K562 (cell line): ENCODE results near the gene TARM1. TPM values are rescaled to one million over a fixed set of nuclear protein-coding genes. Genes with fewer than 3 reads are reported as not detected.

ENCODE experiments used
- ATF1 ChIP-seq, 2 experiments: fragments of 450-650 bp in 1 of 2; IDR thresholded peaks; 2 replicates each; pipeline ENCODE4 v1.6.1; 2016; ENCODE audit warnings: missing compliant biosample characterization in 1 of 2, missing genetic modification characterization in 1 of 2
- CBX5 ChIP-seq: IDR thresholded peaks from 2 replicates; pipeline ENCODE4 v1.6.1; 2014; ENCODE audit warnings: low read depth, borderline replicate concordance
- E2F3 ChIP-seq: fragments of 250-450 bp; sonication (Bioruptor Pico); IDR thresholded peaks from 2 replicates; pipeline ENCODE4 v1.4.0; 2020; ENCODE audit warnings: mild to moderate bottlenecking
- GABPB2 ChIP-seq: fragments of 250-450 bp; sonication (Bioruptor Pico); conservative IDR thresholded peaks from 2 replicates; pipeline ENCODE4 v1.5.1; 2021; ENCODE audit warnings: mild to moderate bottlenecking
- GTF2A2 ChIP-seq: IDR thresholded peaks from 2 replicates; pipeline ENCODE4 v1.6.1; 2016; ENCODE audit warnings: mild to moderate bottlenecking, missing genetic modification characterization, missing compliant biosample characterization
- GTF3C2 ChIP-seq: IDR thresholded peaks from 3 replicates; pipeline ENCODE4 v1.6.1; 2011; ENCODE audit warnings: borderline replicate concordance, mild to moderate bottlenecking, moderate library complexity; ENCODE audit not compliant: insufficient read length; ENCODE audit errors: extremely low read depth
- HDGF ChIP-seq: fragments of 450-650 bp; IDR thresholded peaks from 2 replicates; pipeline ENCODE4 v1.6.1; 2016
- IRF1 ChIP-seq: sonication (generic); formaldehyde crosslinking; IDR thresholded peaks from 2 replicates; pipeline ENCODE4 v1.8.0; 2022; ENCODE audit warnings: missing genetic modification reagents, mild to moderate bottlenecking, borderline replicate concordance
- KAT2B ChIP-seq: IDR thresholded peaks from one replicate; pipeline ENCODE4 v1.6.1; 2012; ENCODE audit warnings: low read depth, mild to moderate bottlenecking, control low read depth, inconsistent platforms, low read length, moderate library complexity
- KLF10 ChIP-seq: fragments of 250-450 bp; sonication (Bioruptor Pico); IDR thresholded peaks from 2 replicates; pipeline ENCODE4 v1.6.1; 2021; ENCODE audit warnings: matching md5 sums
- RERE ChIP-seq: sonication (generic); formaldehyde crosslinking; IDR thresholded peaks from 2 replicates; pipeline ENCODE4 v1.8.0; 2023; ENCODE audit warnings: missing genetic modification reagents, mild to moderate bottlenecking, borderline replicate concordance
- SAP30 ChIP-seq: fragments of 200-600 bp; sonication (generic); IDR thresholded peaks from 2 replicates; pipeline ENCODE4 v1.6.1; 2012; ENCODE audit warnings: borderline replicate concordance, low read depth, mild to moderate bottlenecking, moderate library complexity, low read length, control low read depth, inconsistent platforms; ENCODE audit not compliant: insufficient read depth, poor library complexity, severe bottlenecking
- SNRNP70 ChIP-seq: fragments of 200-400 bp; formaldehyde crosslinking; optimal IDR thresholded peaks from 2 replicates; pipeline ENCODE3; 2017; ENCODE audit warnings: low read depth, low read length
- SRF ChIP-seq, 2 experiments: fragments of 250-450, 450-650 bp in 1 of 2; sonication (Bioruptor Pico) in 1 of 2; sonication (generic) in 1 of 2; formaldehyde crosslinking; IDR thresholded peaks; 2 replicates each; pipeline versions ENCODE4 v1.5.0 to v1.5.1; 2020 to 2022; ENCODE audit warnings: mild to moderate bottlenecking in 1 of 2, missing genetic modification reagents in 1 of 2
- TARDBP ChIP-seq: fragments of 450-650 bp; IDR thresholded peaks from 2 replicates; pipeline ENCODE4 v1.6.1; 2016
- ZNF639 ChIP-seq, 2 experiments: fragments of 200-800 bp in 1 of 2; sonication (Bioruptor generic) in 1 of 2; sonication (generic) in 1 of 2; formaldehyde crosslinking in 1 of 2; IDR thresholded peaks in 1 of 2; conservative IDR thresholded peaks in 1 of 2; 2 replicates each; pipeline versions ENCODE4 v1.5.0 to v1.6.1; 2016 to 2020; ENCODE audit warnings: missing compliant biosample characterization in 1 of 2, missing genetic modification characterization in 1 of 2, missing genetic modification reagents in 1 of 2
- polyA plus RNA-seq, 8 experiments: library from polyadenylated mRNA; depleted of rRNA in 4 of 8; stranded (reverse) in 5 of 8; unstranded in 3 of 8; fragments of >200 nt; fragmentation: Nextera tagmentation in 2 of 8; fragmentation: Illumina TruSeq in 1 of 8; extraction: Ambion mirVana in 2 of 8; extraction: Trizol in 1 of 8; gene quantifications; 2 replicates each; pipeline versions ENCODE4 v1.2.1 to v1.2.3, GENCODE V29; 2011 to 2014; ENCODE audit warnings: inconsistent platforms in 1 of 8, missing spikeins in 1 of 8
- total RNA-seq, 7 experiments: library from RNA; depleted of rRNA in 6 of 7; stranded (reverse); fragments of >200 nt in 6 of 7; fragmentation: Illumina TruSeq in 2 of 7; extraction: Trizol in 2 of 7; gene quantifications; 2 replicates each; pipeline versions ENCODE4 v1.2.1 to v1.2.3, GENCODE V29; 2011 to 2021; ENCODE audit warnings: low replicate concordance in 1 of 7

TARM1 gene
- total and polyA plus RNA-seq, 9 of the 15 experiments (the other 6 are each of a cell fraction or from before 2014, with no cell fraction given), result not detected

- TF ChIP-seq RERE (CRISPR knock-in tag) (no peak), HDGF (peak; percentile 100; the same call in 1 of the 2 replicates), E2F3 (CRISPR knock-in tag) (no peak), GABPB2 (CRISPR knock-in tag) (no peak), SNRNP70 (no peak), TARDBP (no peak), SAP30 (peak; percentile 48), GTF2A2 (tag) (no peak), ATF1 (CRISPR knock-in tag; IDR thresholded peaks at IDR 0.05) (0 out of 2 replicates have a peak, but pooled peaks have one; percentile 36), ATF1 (tag; IDR thresholded peaks at IDR 0.05) (peak; percentile 84), IRF1 (CRISPR knock-in tag) (no peak), CBX5 (no peak), GTF3C2 (no peak), KLF10 (CRISPR knock-in tag) (no peak), ZNF639 (CRISPR knock-in tag; conservative IDR thresholded peaks at IDR 0.05 in 1 of 2, IDR thresholded peaks at IDR 0.05 in 1 of 2) (peak in 1 of 2 experiments; percentile 61; a peak in 1 of 4 replicates), KAT2B (no peak), SRF (CRISPR knock-in tag; IDR thresholded peaks at IDR 0.05) (no peak)
Observed at GRCh38 chr19:54102421-54103169, 21.4 kb upstream of the TARM1 start, which contains the start of gene NDUFA3 (continued).
